SK-N-MC (cell line): ENCODE data around the gene ISG20.

Source experiments
- DNase-seq: peaks from one replicate; pipeline ENCODE4 v3.0.0-alpha.2; 2011; ENCODE audit warnings: low read depth, low spot score
- H3K27ac ChIP-seq: fragments of 200-600 bp; sonication (generic); 2 replicates; pipeline ENCODE4 v1.5.1; 2016; ENCODE audit warnings: mixed run types
- H3K36me3 ChIP-seq: fragments of 200-600 bp; sonication (generic); 2 replicates; pipeline ENCODE4 v1.6.1; 2017; ENCODE audit warnings: antibody characterized with exemption, low read length, mixed read lengths; ENCODE audit not compliant: insufficient read depth
- H3K4me3 ChIP-seq: fragments of 200-600 bp; sonication (generic); 2 replicates; pipeline ENCODE4 v1.5.1; 2016
- H3K9ac ChIP-seq: fragments of 200-600 bp; sonication (generic); 2 replicates; pipeline ENCODE4 v1.8.0; 2017; ENCODE audit warnings: mixed run types, mixed read lengths; ENCODE audit not compliant: insufficient read length
- H3K9me3 ChIP-seq: fragments of 200-600 bp; sonication (generic); 2 replicates; pipeline ENCODE4 v1.6.1; 2017; ENCODE audit warnings: low read depth, mild to moderate bottlenecking, antibody characterized with exemption, low read length, moderate library complexity, mixed read lengths
- EZH2 ChIP-seq: fragments of 200-600 bp; sonication (generic); IDR thresholded peaks from one replicate; pipeline ENCODE4 v1.6.1; 2017; ENCODE audit warnings: antibody characterized with exemption
- FOXP2 ChIP-seq: optimal IDR thresholded peaks from 2 replicates; pipeline ENCODE3; 2011; ENCODE audit warnings: mild to moderate bottlenecking, moderate library complexity; ENCODE audit not compliant: insufficient read depth; ENCODE audit errors: extremely low read length, control extremely low read depth
- POLR2AphosphoS5 ChIP-seq: IDR thresholded peaks from 2 replicates; pipeline ENCODE4 v1.6.1; 2012; ENCODE audit warnings: mild to moderate bottlenecking, low read depth, low read length, borderline replicate concordance

Gene ISG20

DNA sequence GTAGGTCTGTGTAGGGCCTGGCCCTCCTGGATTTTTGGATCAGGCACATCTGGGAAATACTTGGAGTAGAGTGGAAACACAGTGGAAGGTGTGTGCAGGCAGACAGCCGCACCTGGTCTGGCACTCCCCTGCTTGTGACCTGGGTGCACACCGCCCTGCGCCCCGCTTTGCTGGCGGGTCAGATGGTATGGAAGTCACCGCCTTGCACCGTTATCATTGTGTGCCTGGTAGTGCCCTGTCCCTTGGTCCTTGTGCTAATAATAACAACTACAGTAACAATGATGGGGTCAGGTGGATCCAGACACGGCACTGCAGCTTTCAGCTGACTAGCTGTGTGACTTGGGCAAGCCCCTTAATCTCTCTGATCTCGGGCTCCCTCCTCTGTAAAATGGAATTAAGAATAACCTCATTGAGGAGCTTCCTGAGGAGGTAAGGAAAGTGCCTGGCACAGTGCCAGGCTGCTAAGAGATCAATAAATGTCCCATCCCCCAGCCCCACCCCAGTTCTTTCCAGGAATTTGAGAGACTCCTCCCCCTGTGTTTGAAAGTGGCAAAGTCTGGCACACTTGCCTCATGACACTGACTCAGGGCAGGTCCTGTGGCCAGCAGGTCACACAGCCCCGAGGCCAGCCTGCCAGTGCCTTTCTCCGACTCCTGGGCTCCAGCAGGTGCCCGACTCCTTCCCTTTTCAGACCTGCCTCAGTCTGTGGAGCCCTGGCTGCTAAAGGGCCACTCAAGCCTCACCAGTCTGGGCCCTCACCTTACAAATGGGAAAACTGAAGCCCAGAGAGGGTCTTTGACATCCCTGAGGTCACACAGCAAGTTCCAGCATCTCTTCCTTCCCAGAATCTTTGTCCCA, 9.8 kb downstream of the ISG20 start:
- DNase-seq, result no peak
- no peaks in the 10 kb centered on the region for H3K36me3 ChIP-seq
- H3K9ac ChIP-seq, result no peak overlapping the region
- H3K9me3 ChIP-seq, result no peaks in the 10 kb centered on the region
- H3K4me3 ChIP-seq, result no peak overlapping the region
- TF ChIP-seq POLR2AphosphoS5 (no peak), FOXP2 (no peak), EZH2 (no peak)
- H3K27ac ChIP-seq, result no peak overlapping the region

DNA sequence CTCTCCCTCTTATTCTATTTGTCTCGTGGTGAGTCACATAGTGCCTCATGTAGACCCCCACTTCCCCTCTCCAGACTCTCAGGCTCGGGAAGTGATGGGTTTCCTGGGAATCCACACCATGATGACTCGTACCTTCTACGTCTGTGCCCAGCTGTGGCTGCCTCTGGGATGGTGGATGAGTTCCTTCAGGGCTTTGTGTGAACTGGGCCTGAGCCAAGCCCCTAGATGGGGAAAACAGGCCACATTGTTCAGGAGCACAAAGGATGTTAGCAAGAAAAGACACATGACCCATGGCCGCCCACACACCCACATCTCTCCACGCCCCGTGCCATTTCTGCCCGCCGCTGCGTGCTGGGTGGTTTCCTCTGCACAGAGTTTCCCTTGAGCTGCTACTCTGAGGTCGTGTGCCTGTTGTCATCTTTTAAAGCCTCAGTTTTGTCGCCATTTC, 10.5 kb downstream of the ISG20 start:
- no peak overlapping the region for H3K27ac ChIP-seq
- H3K36me3 ChIP-seq, result no peaks in the 10 kb centered on the region
- DNase-seq, result no peak
- no peak overlapping the region for H3K9ac ChIP-seq
- H3K9me3 ChIP-seq, result no peaks in the 10 kb centered on the region
- no peak for TF ChIP-seq EZH2
- TF ChIP-seq POLR2AphosphoS5, result no peak
- TF ChIP-seq FOXP2, result no peak
- no peak overlapping the region for H3K4me3 ChIP-seq

DNA sequence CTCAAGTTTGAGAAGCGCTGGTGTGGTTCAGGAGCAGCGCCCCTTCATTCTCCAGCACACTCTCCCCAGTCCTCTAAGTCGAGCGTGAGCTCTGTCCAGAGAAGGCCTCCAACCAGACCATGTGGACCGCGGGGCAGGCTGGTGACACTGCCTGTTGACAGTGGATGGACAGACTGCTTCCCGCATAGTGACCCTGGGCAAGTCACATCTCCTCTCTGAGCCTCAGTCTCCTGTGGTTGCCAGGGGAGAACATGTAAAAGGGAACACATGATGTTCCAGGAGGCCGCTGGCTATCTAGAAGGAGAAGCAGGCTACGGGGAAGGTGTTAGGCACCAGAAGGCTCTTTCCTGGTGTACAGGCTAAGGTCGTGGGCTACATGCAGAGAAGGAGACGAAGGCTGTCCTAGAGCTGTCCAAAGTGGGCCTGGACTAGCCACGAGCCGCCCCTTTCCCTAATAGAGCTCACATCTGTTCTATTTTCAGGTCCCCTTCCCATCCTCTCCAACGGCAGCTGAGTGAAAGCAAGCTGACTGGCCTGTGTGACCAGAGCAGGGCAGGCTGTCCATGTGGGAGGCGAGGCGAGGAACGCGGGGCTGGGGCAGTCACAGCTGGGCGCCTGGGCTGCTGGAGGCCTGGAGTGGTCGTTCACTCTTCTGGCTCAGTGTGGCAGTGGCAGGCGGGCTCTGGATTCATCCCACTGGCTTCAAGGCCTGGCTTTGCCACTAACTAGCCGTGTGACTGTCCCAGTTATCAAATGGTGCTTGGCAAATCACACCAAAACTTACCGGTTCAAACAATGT, 11.1 kb downstream of the ISG20 start:
- H3K9me3 ChIP-seq, result no peaks in the 10 kb centered on the region
- TF ChIP-seq FOXP2, result no peak
- no peak for TF ChIP-seq POLR2AphosphoS5
- no peak for TF ChIP-seq EZH2
- H3K4me3 ChIP-seq, result no peak overlapping the region
- no peaks in the 10 kb centered on the region for H3K36me3 ChIP-seq
- H3K27ac ChIP-seq, result no peak overlapping the region
- H3K9ac ChIP-seq, result no peak overlapping the region
- DNase-seq, result no peak

DNA sequence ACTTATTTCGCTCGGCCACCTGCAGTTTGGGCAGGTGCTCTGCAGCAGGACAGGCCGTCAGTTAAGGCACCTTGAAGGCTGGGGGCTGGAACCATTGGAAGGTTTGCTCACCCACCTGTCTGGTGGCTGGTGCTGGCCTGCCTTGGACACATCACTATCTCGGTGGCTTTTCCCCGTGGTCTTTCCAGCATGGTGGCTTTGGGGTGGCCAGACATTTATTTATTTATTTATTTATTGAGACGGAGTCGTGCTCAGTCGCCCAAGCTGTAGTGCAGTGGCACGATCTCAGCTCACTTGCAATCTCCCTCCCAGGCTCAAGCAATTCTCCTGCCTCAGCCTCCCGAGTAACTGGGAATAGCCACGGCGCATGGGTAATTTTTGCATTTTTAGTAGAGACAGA, 11.7 kb downstream of the ISG20 start:
- no peak overlapping the region for H3K9ac ChIP-seq
- DNase-seq, result no peak
- no peak overlapping the region for H3K4me3 ChIP-seq
- no peak for TF ChIP-seq FOXP2
- no peak for TF ChIP-seq POLR2AphosphoS5
- no peak for TF ChIP-seq EZH2
- no peak overlapping the region for H3K27ac ChIP-seq
- H3K9me3 ChIP-seq, result no peaks in the 10 kb centered on the region
- H3K36me3 ChIP-seq, result no peaks in the 10 kb centered on the region

- TF ChIP-seq FOXP2 (no peak), POLR2AphosphoS5 (no peak), EZH2 (no peak)
- H3K9ac ChIP-seq, result no peak overlapping the region
- no peak for DNase-seq
- H3K36me3 ChIP-seq, result no peaks in the 10 kb centered on the region
- no peak overlapping the region for H3K27ac ChIP-seq
- no peak overlapping the region for H3K4me3 ChIP-seq
- no peaks in the 10 kb centered on the region for H3K9me3 ChIP-seq
These were observed 12.4 kb downstream of the ISG20 start for GRCh38 chr15:88651136-88651732.

GRCh38 chr15:88651971-88652370, 13.2 kb downstream of the ISG20 start:
- no peaks in the 10 kb centered on the region for H3K9me3 ChIP-seq
- no peak overlapping the region for H3K9ac ChIP-seq
- no peak for DNase-seq
- H3K36me3 ChIP-seq, result no peaks in the 10 kb centered on the region
- no peak overlapping the region for H3K4me3 ChIP-seq
- H3K27ac ChIP-seq, result no peak overlapping the region
- TF ChIP-seq EZH2, result no peak
- TF ChIP-seq POLR2AphosphoS5, result no peak
- TF ChIP-seq FOXP2, result no peak

DNA sequence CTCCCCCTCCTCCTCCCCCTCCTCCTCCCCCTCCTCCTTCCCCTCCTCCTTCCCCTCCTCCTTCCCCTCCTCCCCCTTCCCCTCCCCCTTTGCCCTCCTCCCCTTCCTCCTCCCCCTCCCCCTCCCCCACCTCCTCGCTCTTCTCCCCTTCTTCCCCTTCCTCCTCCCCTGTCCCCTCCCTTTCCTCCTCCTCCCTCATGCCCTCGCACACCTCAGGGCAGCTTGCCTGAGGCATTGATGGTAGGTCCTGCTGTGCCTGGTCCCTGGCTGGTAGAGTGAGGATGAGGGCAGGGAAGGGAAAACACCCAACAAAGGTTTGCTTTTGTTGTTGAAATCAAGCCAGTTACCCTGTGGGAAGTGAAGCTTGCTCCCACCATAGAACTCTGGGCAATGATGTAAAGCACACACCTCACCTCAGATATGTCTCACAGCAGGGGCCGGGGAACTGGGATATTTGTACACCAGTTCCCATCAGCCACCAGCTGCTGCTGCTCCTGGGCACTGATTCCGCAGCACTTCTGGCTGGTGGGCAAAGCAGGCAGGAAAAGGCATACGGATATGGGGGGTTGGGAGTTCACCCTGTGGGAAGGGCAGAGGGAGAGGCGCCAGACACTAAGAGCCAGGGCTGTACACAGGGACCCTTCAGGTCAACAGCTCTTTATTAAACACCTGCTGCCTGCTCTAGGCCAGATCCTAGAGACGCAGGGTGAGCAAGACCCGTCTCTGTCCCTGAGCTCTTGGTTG, 13.8 kb downstream of the ISG20 start:
- no peaks in the 10 kb centered on the region for H3K9me3 ChIP-seq
- DNase-seq, result no peak
- H3K36me3 ChIP-seq, result no peaks in the 10 kb centered on the region
- no peak overlapping the region for H3K4me3 ChIP-seq
- no peak overlapping the region for H3K9ac ChIP-seq
- H3K27ac ChIP-seq, result no peak overlapping the region
- TF ChIP-seq POLR2AphosphoS5, result no peak
- TF ChIP-seq FOXP2, result no peak
